GM19099 (cell line): ENCODE measurements around the gene KLF13.

Experiments used
- POLR2A ChIP-seq: IDR thresholded peaks from 3 replicates; pipeline ENCODE4 v1.6.1; 2011; ENCODE audit warnings: low read depth; ENCODE audit not compliant: insufficient read length; ENCODE audit errors: extremely low read depth

The KLF13 gene

DNA sequence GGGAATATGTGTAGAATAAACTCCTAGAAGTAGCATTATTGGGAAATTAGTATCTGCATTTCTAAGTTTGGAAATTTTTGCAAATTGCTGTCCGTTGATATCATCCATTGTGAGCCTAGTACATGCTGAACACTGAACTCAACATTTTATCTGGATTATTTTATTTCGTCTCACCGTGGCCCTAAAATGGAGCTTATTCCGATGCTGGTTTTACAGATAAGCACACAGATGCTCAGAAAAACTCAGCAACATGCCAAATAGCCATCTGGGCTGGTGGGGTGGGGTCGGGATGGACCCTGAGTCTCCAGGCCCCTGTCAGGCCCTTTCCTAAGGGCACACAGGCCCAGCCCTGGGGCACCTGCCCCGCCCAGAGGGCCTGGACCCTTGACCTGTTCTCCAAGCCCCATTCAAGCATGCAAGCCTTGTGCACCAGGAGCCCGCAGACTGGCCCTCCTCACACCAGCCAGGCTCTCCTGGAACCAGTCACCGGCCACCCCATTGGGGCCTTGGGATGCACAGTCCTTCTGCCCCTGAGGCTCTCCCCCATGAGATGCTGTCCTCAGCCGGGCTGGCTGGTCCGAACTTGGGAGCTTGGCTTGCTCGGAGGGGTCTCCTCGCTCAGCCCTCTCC is 20.7 kb upstream of the KLF13 start:
- no peak for TF ChIP-seq POLR2A

GRCh38 chr15:31306426-31307269 is 20.0 kb upstream of the KLF13 start:
- TF ChIP-seq POLR2A = no peak

GRCh38 chr15:31307270-31308184 is 19.1 kb upstream of the KLF13 start:
- TF ChIP-seq POLR2A = no peak

GRCh38 chr15:31308185-31308639 is 18.4 kb upstream of the KLF13 start:
- no peak for TF ChIP-seq POLR2A

DNA sequence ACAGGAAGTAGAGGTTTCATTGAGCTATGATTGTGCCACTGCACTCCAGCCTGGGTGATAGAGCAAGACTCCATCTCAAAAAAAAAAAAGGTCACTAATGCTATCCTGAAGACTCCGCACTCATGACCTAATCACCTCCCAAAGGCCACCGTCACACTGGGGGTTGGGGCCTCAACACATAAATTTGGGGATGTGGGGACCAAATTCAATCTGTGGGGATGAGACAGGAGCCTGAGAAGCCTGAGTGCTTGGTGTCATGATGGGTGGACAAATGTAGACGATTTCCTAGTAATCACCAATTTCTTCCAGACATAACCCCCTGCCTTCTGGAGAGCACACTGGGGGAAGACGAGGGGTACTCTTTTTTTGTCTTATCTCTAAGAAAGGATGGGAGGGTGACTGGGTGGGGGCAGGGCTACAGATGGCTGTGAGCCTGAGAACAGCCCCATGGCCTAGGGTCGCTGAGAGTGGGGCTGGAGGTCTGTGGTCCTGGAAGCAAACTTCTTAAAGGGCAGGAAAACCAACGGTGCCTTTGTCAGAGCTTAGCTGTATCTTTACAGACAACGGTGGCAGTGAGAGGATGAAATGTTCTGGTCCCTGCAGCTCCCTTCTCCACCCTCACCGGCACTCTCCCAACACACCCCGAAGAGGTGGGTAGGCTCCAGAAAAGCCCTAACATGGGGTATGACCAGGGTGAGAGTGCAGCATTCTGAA is 16.6 kb upstream of the KLF13 start:
- no peak for TF ChIP-seq POLR2A

GRCh38 chr15:31311735-31312619 is 14.7 kb upstream of the KLF13 start:
- no peak for TF ChIP-seq POLR2A

DNA sequence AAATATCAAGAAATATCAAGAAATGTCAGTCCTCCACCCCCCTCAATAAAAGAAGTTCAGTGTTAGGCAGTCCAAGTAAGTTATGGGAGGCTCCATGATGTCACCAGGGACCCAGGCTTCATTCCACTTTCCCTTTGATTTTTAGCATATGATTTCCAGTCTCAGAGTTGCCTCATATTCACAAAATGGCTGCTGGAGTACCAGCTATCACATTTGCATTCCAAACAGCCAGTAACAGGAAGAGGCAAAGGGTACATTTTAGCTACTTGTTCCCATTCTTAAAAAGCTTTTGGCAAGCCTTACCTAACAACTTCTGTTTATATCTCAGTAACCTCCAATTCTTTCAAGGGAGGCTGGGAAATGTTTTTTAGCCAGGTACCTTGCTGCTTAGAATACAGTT is 13.4 kb upstream of the KLF13 start:
- TF ChIP-seq POLR2A = no peak

DNA sequence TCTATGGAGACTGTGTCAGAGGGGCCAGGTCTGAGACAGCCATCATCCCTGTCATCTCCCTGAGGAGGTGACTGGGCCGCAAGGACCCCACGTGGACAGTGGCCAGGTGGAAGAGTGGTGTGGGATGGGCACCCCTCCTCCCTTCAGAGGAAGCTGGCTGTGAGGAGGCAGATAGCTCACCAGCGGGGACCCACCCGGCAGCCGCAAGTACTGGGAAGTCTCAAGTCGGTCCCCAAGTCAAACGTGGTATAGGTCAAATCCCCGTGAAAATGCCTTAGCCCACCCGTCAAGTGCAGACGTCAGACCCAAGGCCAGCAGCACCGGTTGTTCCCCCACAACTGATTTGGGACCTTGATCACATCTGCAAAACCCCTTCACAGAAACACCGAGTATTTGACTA is 12.3 kb upstream of the KLF13 start:
- TF ChIP-seq POLR2A = no peak

DNA sequence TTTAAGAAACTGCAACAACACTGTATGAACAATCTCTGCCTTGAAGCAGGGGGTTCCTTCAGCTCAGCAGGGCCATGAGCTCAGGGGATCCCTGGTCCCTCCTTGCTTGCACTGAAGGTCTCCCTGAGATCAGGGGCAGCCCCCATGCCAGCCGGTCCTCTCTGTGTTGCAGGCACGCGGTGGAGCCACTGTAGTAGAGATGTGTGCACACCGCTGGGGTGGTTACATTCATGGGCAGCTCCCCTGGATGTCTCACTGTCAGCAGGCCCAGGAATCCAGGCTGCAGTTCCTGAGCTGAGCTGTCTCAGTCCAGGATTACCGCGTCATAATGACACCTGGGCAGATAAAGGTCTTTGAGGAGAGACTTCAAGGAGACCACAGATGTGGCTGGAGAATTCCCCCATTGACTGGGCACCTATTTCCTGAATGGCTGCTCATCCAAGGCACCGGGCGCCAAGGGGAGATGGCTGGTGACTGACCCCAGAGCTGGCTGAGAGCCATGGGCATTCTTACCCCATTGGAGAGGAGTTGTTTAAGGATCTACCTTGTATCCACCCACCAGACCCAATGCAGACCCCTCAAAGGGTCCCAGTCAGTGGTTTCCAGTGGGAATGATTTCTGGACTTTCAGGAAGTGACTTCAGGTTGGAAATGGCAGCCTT is 10.4 kb upstream of the KLF13 start:
- TF ChIP-seq POLR2A = no peak

DNA sequence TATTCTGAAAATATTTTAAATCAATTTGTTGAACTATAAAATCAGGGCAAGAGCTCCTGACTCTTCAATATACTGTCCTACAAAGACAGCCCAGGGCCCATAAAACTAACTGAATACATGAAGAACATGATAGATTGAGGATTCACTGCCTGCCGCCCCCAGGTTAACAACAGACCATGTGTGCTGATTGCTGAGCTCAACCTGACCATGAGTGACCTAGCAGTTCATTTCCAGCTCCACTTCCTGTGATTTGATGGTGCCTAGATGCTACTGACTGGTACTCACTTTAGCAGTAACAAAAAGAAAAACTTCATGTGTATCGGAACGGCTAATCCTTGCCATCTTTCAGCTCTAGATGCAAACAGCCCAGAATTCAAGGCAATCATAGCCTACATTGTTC is 9.6 kb upstream of the KLF13 start:
- TF ChIP-seq POLR2A = no peak

DNA sequence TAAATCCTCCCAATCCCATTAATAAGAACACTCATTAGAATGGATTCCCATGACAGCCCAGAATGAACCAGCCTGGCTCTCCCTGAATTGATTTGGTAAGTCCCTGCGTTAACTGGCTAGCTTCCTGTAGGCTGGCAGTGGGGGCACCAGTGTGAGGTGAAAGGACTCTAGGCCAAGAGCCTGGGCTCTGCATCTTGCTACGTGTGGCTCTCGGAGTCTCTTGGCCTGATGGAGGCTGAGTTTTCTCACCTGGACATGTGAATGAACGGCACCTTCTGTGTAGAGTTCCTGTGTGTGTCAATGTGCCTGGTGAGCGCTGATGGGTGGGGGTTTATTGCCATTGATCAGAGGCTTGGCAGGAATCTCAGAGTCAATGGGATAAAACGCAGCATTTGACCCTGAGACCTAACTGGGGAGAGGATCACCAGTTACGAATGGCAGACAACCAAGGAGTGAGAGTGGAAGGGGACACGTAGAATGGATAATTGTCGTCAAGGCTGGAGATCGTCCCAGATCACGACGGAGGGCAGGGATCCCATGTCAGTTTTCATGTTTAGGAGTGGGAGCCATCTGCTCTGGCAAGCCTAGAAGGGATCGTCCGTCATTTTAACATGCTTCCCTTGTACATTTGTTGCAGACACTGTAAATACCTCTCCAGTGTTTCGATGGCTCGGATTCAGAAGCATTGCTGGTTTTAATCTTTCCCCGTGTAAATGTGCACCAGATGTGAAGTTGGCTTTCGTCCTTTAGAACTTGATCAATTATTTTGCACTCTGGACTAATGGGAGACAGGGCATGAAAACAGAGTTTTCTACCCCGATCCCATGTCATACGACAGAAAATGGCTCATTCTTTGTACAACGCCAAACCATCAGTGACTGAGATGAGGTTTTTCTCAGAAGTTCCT is 9.0 kb upstream of the KLF13 start:
- no peak for TF ChIP-seq POLR2A

- no peak for TF ChIP-seq POLR2A
These were observed 8.2 kb upstream of the KLF13 start for GRCh38 chr15:31318429-31318828.
